Lung (tissue), 12 donors: ENCODE data around the gene DPYSL4. TPM values are rescaled to one million over a fixed set of nuclear protein-coding genes. Genes with fewer than 3 reads are reported as not detected.

Experiments used
- ATAC-seq: fragments of 200-7000 bp; cut with Tn5 transposase; one replicate; pipeline ENCODE4 v1.9.1; 2020; ENCODE audit warnings: moderate number of reproducible peaks; ENCODE audit not compliant: insufficient read depth, low FRiP score
- DNase-seq, 3 donors: peaks; one replicate each; pipeline ENCODE4 v3.0.0-alpha.2; 2013 to 2017
- H3K27ac ChIP-seq, 2 donors: one replicate each; pipeline ENCODE4 v1.5.1; 2013; ENCODE audit warnings: mild to moderate bottlenecking in 2 of 2, moderate library complexity in 2 of 2, control low read depth in 1 of 2, inconsistent platforms in 1 of 2, low read depth in 1 of 2, low read length in 1 of 2
- H3K27me3 ChIP-seq, 3 donors: one replicate each; pipeline ENCODE4 v1.5.1; 2013; ENCODE audit warnings: low read length in 2 of 3; ENCODE audit not compliant: control insufficient read depth in 3 of 3, insufficient read depth in 3 of 3
- H3K36me3 ChIP-seq, 4 donors: one replicate each; pipeline ENCODE4 v1.5.1; 2013; ENCODE audit warnings: low read length in 4 of 4, mild to moderate bottlenecking in 1 of 4, moderate library complexity in 1 of 4; ENCODE audit not compliant: control insufficient read depth in 4 of 4, insufficient read depth in 4 of 4
- H3K4me1 ChIP-seq, 5 donors: one replicate each; pipeline ENCODE4 v1.5.1; 2013; ENCODE audit warnings: low read length in 5 of 5, mild to moderate bottlenecking in 2 of 5, moderate library complexity in 1 of 5; ENCODE audit not compliant: control insufficient read depth in 5 of 5, insufficient read depth in 5 of 5
- H3K4me3 ChIP-seq: one replicate; pipeline ENCODE4 v1.5.1; 2013; ENCODE audit warnings: mild to moderate bottlenecking, control low read depth, moderate library complexity
- H3K9ac ChIP-seq, 2 donors: one replicate each; pipeline ENCODE4 v1.5.1; 2013; ENCODE audit warnings: low read length in 2 of 2, control low read depth in 1 of 2; ENCODE audit not compliant: insufficient read depth in 1 of 2
- H3K9me3 ChIP-seq, 4 donors: one replicate each; pipeline ENCODE4 v1.5.1; 2013; ENCODE audit warnings: low read length in 3 of 4, mild to moderate bottlenecking in 1 of 4, moderate library complexity in 1 of 4; ENCODE audit not compliant: control insufficient read depth in 4 of 4, insufficient read depth in 3 of 4
- CTCF ChIP-seq: IDR thresholded peaks from 2 replicates; pipeline ENCODE4 v1.5.1; 2012; ENCODE audit warnings: mild to moderate bottlenecking; ENCODE audit errors: control extremely low read depth, extremely low read depth
- WGBS, 2 donors: extraction: QIAGEN DNeasy Blood & Tissue Kit; methylation state at CpG; one replicate each; pipeline ENCODE4 v1.1.7; 2013; 5-methylcytosine and 5-hydroxymethylcytosine counted together
- polyA plus RNA-seq, 2 donors: library from polyadenylated mRNA; stranded (reverse); fragments of 200-250 nt; gene quantifications; one replicate each; pipeline ENCODE4 v1.2.1, GENCODE V29; 2013
- total RNA-seq, 2 donors: library from RNA; depleted of rRNA in 1 of 2; stranded (reverse); fragments of >200 nt in 1 of 2; gene quantifications; one replicate each; pipeline ENCODE4 v1.2.1, GENCODE V29; 2014 to 2021
- donor health status: control.
- donor health status: control.
- donor health status: Bipolar disorder and iron deficiency.
- donor health status: healthy.
- donor health status: DM: yes; HTN: yes; CAD: no.

Gene DPYSL4
- total and polyA plus RNA-seq, 4 donors = 0.33 to 1.5 (median 1.3) TPM

- no peak for DNase-seq
- Histone ChIP-seq H3K27me3 (no peaks in the 10 kb centered on the region), H3K27ac (no peak overlapping the region), H3K9me3 (no peaks in the 10 kb centered on the region), H3K4me1 (no peaks in the 10 kb centered on the region), H3K4me3 (no peak overlapping the region), H3K36me3 (peaks cover 0 to 5% (median 0%) of the 10 kb centered on the region in 4 donors), H3K9ac (no peak overlapping the region)
- 91 to 96% methylated on average over 23 of the region's 23 CpGs for WGBS, 2 donors
- ATAC-seq = no peak
- TF ChIP-seq CTCF = no peak
These were observed 37.0 kb downstream of the DPYSL4 start for GRCh38 chr10:132223611-132224342.

GRCh38 chr10:132224343-132225072 is 37.8 kb downstream of the DPYSL4 start:
- Histone ChIP-seq H3K4me1 (peaks cover 0 to under 1% (median 0%) of the 10 kb centered on the region in 5 donors), H3K4me3 (no peak overlapping the region), H3K9me3 (no peaks in the 10 kb centered on the region), H3K27me3 (no peaks in the 10 kb centered on the region), H3K9ac (no peak overlapping the region), H3K27ac (no peak overlapping the region), H3K36me3 (peaks cover 0 to 5% (median 0%) of the 10 kb centered on the region in 4 donors)
- 90 to 91% methylated on average over 19 to 20 of the region's 20 CpGs for WGBS, 2 donors
- no peak for ATAC-seq
- DNase-seq = no peak
- TF ChIP-seq CTCF = no peak

GRCh38 chr10:132225073-132225848 is 38.5 kb downstream of the DPYSL4 start:
- no peak overlapping the region for H3K27ac ChIP-seq
- H3K4me3 ChIP-seq = no peak overlapping the region
- peaks cover 0 to 5% (median 0%) of the 10 kb centered on the region in 4 donors for H3K36me3 ChIP-seq
- no peaks in the 10 kb centered on the region for H3K27me3 ChIP-seq
- DNase-seq (no peak), ATAC-seq (no peak)
- H3K9me3 ChIP-seq = no peaks in the 10 kb centered on the region
- H3K9ac ChIP-seq = no peak overlapping the region
- H3K4me1 ChIP-seq = peaks cover 0 to 8% (median 0%) of the 10 kb centered on the region in 5 donors
- WGBS, 2 donors = 92 to 96% methylated on average over 25 of the region's 25 CpGs
- TF ChIP-seq CTCF = no peak
